ENCODE results near the gene ZNF219. TPM values are rescaled to one million over a fixed set of nuclear protein-coding genes. Genes with fewer than 3 reads are reported as not detected.

ZNF219 gene
- total RNA-seq, 1 donor from 2014 or later = 1.6 TPM

DNA sequence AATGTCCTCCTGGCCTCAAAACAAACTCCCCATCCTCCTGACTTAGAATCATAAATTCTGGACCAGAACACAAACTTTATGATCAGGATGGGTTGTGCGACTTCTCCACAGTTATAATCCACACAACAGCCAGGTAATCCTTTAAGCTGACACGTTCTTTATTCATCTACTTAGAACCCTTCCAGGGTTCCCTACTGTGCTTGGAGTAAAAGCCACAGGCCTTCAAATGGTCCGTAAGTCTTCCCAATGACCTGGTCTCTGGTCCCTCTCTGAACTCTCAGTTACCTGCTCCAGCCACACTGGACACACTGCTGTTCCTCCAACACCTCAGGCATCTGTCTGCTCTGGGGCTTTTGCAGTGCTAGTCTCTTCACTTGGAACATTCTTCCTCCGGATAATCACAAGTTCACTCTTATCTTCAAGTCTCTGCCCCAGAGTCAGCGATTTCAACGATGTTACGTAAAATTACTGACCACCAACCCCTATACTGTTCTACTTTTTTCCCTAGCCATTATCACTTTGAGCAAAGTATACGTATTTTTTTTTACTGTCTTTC lies 58.0 kb downstream of the ZNF219 start:
- peaks cover 21% of the 10 kb centered on the region for H3K27me3 Mint-ChIP-seq
- no peak for TF ChIP-seq CTCF (IDR thresholded peaks at IDR 0.05)

More for the DNA sequence above, 58.0 kb downstream of the ZNF219 start:
- Mint-ChIP-seq H3K4me1 (no peaks in the 10 kb centered on the region), H3K36me3 (ENCODE audit: low read depth) (no peaks in the 10 kb centered on the region), H3K4me3 (no peak overlapping the region), H3K27ac (no peak overlapping the region), H3K9me3 (no peaks in the 10 kb centered on the region)
- CTCF ChIA-PET = interaction anchor here (0.7 to 4.4 kb wide), 7 partner anchors 9 to 64 kb away, joined by 3 to 92 read pairs (median 7); no protein-coding TSS in a partner anchor
- DNase-seq (no peak), ATAC-seq (ENCODE audit: low read depth) (no peak)
- POLR2A ChIA-PET = no interaction called here
- intact Hi-C loops (cut with micrococcal nuclease) = loop anchor here (1.0 kb wide), 1 partner anchor 26 kb away; no protein-coding TSS in a partner anchor

Other genes with a start within 250 kb of the ZNF219 start
- not detected in 2 replicates for gene RNASE3, start 207.3 kb downstream of the ZNF219 start, total RNA-seq
- gene RNASE2, start 143.2 kb downstream of the ZNF219 start, total RNA-seq = not detected in 2 replicates
- gene METTL17, start 108.7 kb downstream of the ZNF219 start, total RNA-seq = 94.2 and 94.7 TPM in 2 replicates
- 0.38 TPM in 1 of 2 replicates, not detected in the other for gene SLC39A2, start 99.4 kb downstream of the ZNF219 start, total RNA-seq
- 2.1 and 3.9 TPM in 2 replicates for gene NDRG2, start 73.6 kb downstream of the ZNF219 start, total RNA-seq
- not detected in 2 replicates for gene TPPP2, start 68.4 kb downstream of the ZNF219 start, total RNA-seq
- not detected in 2 replicates for gene RNASE13, start 63.8 kb downstream of the ZNF219 start, total RNA-seq
- not detected in 2 replicates for gene RNASE7, start 56.3 kb downstream of the ZNF219 start, total RNA-seq
- gene RNASE8, start 40.8 kb downstream of the ZNF219 start, total RNA-seq = not detected in 2 replicates
- gene ARHGEF40, start 28.4 kb downstream of the ZNF219 start, total RNA-seq = 1.0 and 1.4 TPM in 2 replicates
- not detected in 2 replicates for gene TMEM253, start 2.4 kb upstream of the ZNF219 start, total RNA-seq
- not detected in 2 replicates for gene OR5AU1, start 57.4 kb upstream of the ZNF219 start, total RNA-seq
- gene HNRNPC, start 170.8 kb upstream of the ZNF219 start, total RNA-seq = 653 and 683 TPM in 2 replicates
- gene RPGRIP1, start 181.4 kb upstream of the ZNF219 start, total RNA-seq = not detected in 2 replicates